ENCODE data around the gene PLEKHD1. TPM values are rescaled to one million over a fixed set of nuclear protein-coding genes. Genes with fewer than 3 reads are reported as not detected.

PLEKHD1 gene
- total and polyA plus RNA-seq, 9 of the 15 experiments (the other 6 are each of a cell fraction or from before 2014, with no cell fraction given) = not detected

- intact Hi-C loops (cut with micrococcal nuclease) = no loop called here
- in situ Hi-C loops (cut with MboI) = loop anchor here (25.0 kb wide), 2 partner anchors 211 to 611 kb away; partner anchors contain the start of gene GALNT16
- Histone ChIP-seq H3K9ac (ENCODE audit: insufficient read depth in 1 of 2, low read depth in 2 of 2, low read length in 2 of 2) (no peak overlapping the region), H3K9me1 (ENCODE audit: control insufficient read depth, insufficient read depth, low read length) (no peaks in the 10 kb centered on the region), H3K79me2 (ENCODE audit: control insufficient read depth, insufficient read depth, low read length) (no peaks in the 10 kb centered on the region), H2AFZ (ENCODE audit: low read depth, low read length) (no peak overlapping the region), H4K20me1 (replicated peaks; ENCODE audit: control insufficient read depth, insufficient read depth, low read length) (no peaks in the 10 kb centered on the region), H3K4me1 (replicated peaks in 1 of 2; ENCODE audit: control insufficient read depth in 2 of 2, insufficient read depth in 2 of 2, low read length in 2 of 2) (no peaks in the 10 kb centered on the region; a peak in 1 of 5 replicates), H3K27ac (ENCODE audit: extremely low read depth, low read depth, low read length) (no peak overlapping the region), H3K4me3 (no peak overlapping the region), H3K27me3 (ENCODE audit: control insufficient read depth in 2 of 2, insufficient read depth in 2 of 2, low read length in 2 of 2) (peaks cover 10 to 19% of the 10 kb centered on the region in 2 experiments; a peak in 2 of 5 replicates), H3K36me3 (ENCODE audit: control insufficient read depth, insufficient read depth, low read length) (no peaks in the 10 kb centered on the region), H3K9me3 (replicated peaks; ENCODE audit: control insufficient read depth, insufficient read depth, low read depth, low read length) (no peaks in the 10 kb centered on the region), H3K4me2 (ENCODE audit: insufficient read depth, low read length) (no peak overlapping the region)
- POLR2A ChIA-PET = no interaction called here
- 0% methylated on average over 1 of the region's 3 CpGs for WGBS (ENCODE audit: insufficient coverage, low coverage, missing lambda C conversion rate)
- ATAC-seq (no peak), DNase-seq (ENCODE audit: extremely low read depth in 1 of 4, low spot score in 3 of 4) (no peak), FAIRE-seq (no peak)
- CTCF ChIA-PET (ENCODE audit: low intra/inter-chr PET ratio) = interaction anchor here (0.7 kb wide), 1 partner anchor 25 kb away, joined by 3 read pairs; no protein-coding TSS in a partner anchor
- TF ChIP-seq ZNF239 (CRISPR knock-in tag; IDR thresholded peaks at IDR 0.05) = no peak
- TF ChIP-seq KDM2B (CRISPR knock-in tag; IDR thresholded peaks at IDR 0.05) = no peak
- TF ChIP-seq SRSF7 (optimal IDR thresholded peaks at IDR 0.05; ENCODE audit: low read depth, low read length) = no peak
- no peak for TF ChIP-seq ZNF518B (CRISPR knock-in tag; IDR thresholded peaks at IDR 0.05)
- no peak for TF ChIP-seq YBX1 (IDR thresholded peaks at IDR 0.05)
- no peak for TF ChIP-seq NR4A1 (CRISPR knock-in tag; IDR thresholded peaks at IDR 0.05)
- no peak for TF ChIP-seq NR4A1 (tag; IDR thresholded peaks at IDR 0.05)
- TF ChIP-seq CAMTA2 (CRISPR knock-in tag; conservative IDR thresholded peaks at IDR 0.05) = no peak
- no TSS peak for BruUV-seq (replicated peaks)
Observed at GRCh38 chr14:69473260-69473659, 11.3 kb upstream of the PLEKHD1 start.

Data from K562 (cell line).